GM18505 (cell line): ENCODE data around the gene PHACTR1.

Source experiments
- ATAC-seq: cut with Tn5 transposase; IDR thresholded peaks from one replicate; pipeline ENCODE4 v1.9.1; 2021; ENCODE audit not compliant: unreplicated experiment
- POLR2A ChIP-seq: IDR thresholded peaks from 4 replicates; pipeline ENCODE4 v1.6.1; 2011; ENCODE audit warnings: borderline replicate concordance; ENCODE audit not compliant: insufficient read depth, insufficient read length; ENCODE audit errors: extremely low read depth

Gene PHACTR1

GRCh38 chr6:13034316-13034715 is 317.7 kb downstream of the PHACTR1 start:
- ATAC-seq, result no peak
- no peak for TF ChIP-seq POLR2A

GRCh38 chr6:13035606-13036005 is 319.0 kb downstream of the PHACTR1 start:
- TF ChIP-seq POLR2A, result no peak
- no peak for ATAC-seq

GRCh38 chr6:13038315-13038714 is 321.7 kb downstream of the PHACTR1 start:
- ATAC-seq, result no peak
- no peak for TF ChIP-seq POLR2A

DNA sequence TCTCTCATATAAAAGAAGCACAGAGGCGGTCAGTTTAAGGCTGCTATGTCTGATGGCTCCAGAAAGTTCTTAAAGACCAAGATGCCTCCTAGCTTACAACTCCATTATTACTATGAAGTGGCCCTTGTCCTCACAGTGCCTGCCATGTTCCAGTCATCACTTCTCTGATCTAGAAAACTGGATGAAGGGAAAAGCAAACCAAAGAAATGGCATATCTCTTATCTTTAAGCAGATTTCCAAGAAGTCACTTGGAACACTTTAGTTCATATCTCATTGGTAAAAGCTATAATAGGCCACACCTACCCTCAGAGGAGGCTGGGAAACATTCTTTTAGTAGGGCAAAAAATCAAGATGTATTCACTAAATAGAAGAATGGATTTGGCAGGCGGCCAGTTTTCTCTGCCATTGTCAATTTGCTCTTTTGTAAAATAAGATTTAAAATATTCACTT is 322.2 kb downstream of the PHACTR1 start:
- no peak for ATAC-seq

DNA sequence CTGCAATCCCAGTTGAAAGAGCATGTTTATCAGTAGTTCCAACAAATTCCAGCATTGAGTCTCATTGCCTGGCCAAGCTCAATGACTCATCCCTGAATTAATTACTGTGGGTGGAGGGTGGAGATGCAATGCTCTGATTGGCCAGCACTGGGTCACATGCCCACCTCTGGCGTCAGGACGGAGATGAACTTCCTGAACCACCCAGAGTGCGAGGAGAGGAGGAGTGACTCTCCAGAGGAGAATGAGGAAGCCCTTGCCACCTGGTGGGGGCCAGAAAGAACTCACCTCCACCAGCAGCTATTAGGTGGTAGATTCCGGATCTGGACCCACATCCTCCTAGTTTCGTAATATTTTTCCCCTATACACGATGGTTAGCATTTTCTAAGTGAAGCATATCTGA is 327.8 kb downstream of the PHACTR1 start:
- no peak for ATAC-seq
- TF ChIP-seq POLR2A, result no peak

More for the DNA sequence above, 322.2 kb downstream of the PHACTR1 start:
- TF ChIP-seq POLR2A, result no peak

- no peak for ATAC-seq
- TF ChIP-seq POLR2A, result no peak
Observed at GRCh38 chr6:13044896-13045295, 328.3 kb downstream of the PHACTR1 start.

DNA sequence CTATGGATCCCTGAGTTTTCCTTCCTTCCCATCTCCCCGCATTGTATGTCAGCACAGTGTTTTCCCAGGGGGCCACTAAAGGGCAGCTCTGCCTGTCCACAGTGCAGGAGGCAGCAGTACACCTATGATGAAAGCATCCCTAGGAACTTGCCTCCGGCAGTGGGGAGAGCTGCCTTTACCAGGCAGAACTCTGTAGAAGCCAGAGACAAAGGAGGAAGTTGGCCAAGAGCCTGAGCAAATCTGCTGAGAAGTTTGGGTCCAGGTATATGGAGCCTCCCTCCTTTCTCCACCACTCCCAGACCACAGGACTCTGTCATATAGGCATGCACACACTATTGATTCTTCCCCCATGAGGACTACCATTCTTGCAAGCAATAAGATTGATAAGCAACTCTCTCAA is 329.1 kb downstream of the PHACTR1 start:
- no peak for TF ChIP-seq POLR2A
- ATAC-seq, result no peak

GRCh38 chr6:13046084-13046483 is 329.5 kb downstream of the PHACTR1 start:
- no peak for TF ChIP-seq POLR2A
- ATAC-seq, result no peak

GRCh38 chr6:13048113-13048512 is 331.5 kb downstream of the PHACTR1 start:
- no peak for ATAC-seq
- no peak for TF ChIP-seq POLR2A

GRCh38 chr6:13049666-13050254 is 333.2 kb downstream of the PHACTR1 start:
- no peak for ATAC-seq

DNA sequence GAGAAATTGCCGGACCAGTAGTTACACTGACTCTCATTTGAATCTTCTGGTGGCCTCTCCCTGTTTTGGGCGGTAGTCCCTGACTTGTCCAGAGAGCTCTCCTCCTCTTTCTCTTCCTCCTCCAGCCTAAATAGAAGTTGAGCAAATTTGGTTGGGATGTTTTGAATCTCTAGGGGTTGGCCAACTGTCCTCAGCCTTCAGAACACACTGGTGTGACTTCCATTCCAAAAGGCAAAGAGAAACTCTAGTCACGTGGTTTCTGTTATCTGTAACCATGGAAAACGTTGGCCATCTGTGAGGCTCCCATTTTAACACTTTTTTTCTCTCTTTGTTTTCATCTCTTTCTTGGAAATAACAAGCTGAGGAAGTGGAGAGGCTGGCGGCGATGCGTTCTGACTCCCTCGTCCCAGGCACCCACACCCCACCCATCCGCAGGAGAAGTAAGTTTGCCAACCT is 336.5 kb downstream of the PHACTR1 start:
- no peak for TF ChIP-seq POLR2A

More at GRCh38 chr6:13049666-13050254, 333.2 kb downstream of the PHACTR1 start:
- TF ChIP-seq POLR2A, result no peak

GRCh38 chr6:13058051-13058450 is 341.5 kb downstream of the PHACTR1 start:
- no peak for ATAC-seq
- TF ChIP-seq POLR2A, result no peak

More for the DNA sequence above, 336.5 kb downstream of the PHACTR1 start:
- no peak for ATAC-seq

- no peak for ATAC-seq
- no peak for TF ChIP-seq POLR2A
Observed at GRCh38 chr6:13059026-13059425, 342.5 kb downstream of the PHACTR1 start.

GRCh38 chr6:13063300-13063918 is 346.8 kb downstream of the PHACTR1 start:
- no peak for ATAC-seq
- no peak for TF ChIP-seq POLR2A
